Bronchial epithelial cell (primary cell): ENCODE data around the gene PCDHA9. TPM values are rescaled to one million over a fixed set of nuclear protein-coding genes. Genes with fewer than 3 reads are reported as not detected.

Source experiments
- DNase-seq: peaks from one replicate; pipeline ENCODE4 v3.0.0-alpha.2; 2010; ENCODE audit warnings: low read depth
- FAIRE-seq: peaks from 2 replicates; lab custom pipeline; 2011; peaks lifted over from hg19 to GRCh38; lab: Jason Lieb, UNC
- H3K27me3 ChIP-seq: 2 replicates; pipeline ENCODE4 v1.5.1; 2011; ENCODE audit warnings: low read length; ENCODE audit not compliant: control insufficient read depth, insufficient read depth
- H3K36me3 ChIP-seq: 2 replicates; pipeline ENCODE4 v1.5.1; 2011; ENCODE audit warnings: low read length; ENCODE audit not compliant: control insufficient read depth, insufficient read depth
- H3K4me3 ChIP-seq: 2 replicates; pipeline ENCODE4 v1.5.1; 2011; ENCODE audit warnings: mild to moderate bottlenecking, low read depth, low read length, control low read depth
- total RNA-seq: library from RNA; depleted of rRNA; stranded (reverse); fragments of >200 nt; gene quantifications from 2 replicates; pipeline ENCODE4 v1.2.1, GENCODE V29; 2014
- TF ChIP-seq, protein P1 (sequence below): IDR thresholded peaks from 2 replicates; pipeline ENCODE4 v1.5.1; 2011; ENCODE audit warnings: mild to moderate bottlenecking, moderate library complexity, low read length, control low read depth, inconsistent platforms; ENCODE audit not compliant: insufficient read depth, severe bottlenecking

The PCDHA9 gene
- total RNA-seq, 1 donor from 2014 or later, result under 0.01 TPM

DNA sequence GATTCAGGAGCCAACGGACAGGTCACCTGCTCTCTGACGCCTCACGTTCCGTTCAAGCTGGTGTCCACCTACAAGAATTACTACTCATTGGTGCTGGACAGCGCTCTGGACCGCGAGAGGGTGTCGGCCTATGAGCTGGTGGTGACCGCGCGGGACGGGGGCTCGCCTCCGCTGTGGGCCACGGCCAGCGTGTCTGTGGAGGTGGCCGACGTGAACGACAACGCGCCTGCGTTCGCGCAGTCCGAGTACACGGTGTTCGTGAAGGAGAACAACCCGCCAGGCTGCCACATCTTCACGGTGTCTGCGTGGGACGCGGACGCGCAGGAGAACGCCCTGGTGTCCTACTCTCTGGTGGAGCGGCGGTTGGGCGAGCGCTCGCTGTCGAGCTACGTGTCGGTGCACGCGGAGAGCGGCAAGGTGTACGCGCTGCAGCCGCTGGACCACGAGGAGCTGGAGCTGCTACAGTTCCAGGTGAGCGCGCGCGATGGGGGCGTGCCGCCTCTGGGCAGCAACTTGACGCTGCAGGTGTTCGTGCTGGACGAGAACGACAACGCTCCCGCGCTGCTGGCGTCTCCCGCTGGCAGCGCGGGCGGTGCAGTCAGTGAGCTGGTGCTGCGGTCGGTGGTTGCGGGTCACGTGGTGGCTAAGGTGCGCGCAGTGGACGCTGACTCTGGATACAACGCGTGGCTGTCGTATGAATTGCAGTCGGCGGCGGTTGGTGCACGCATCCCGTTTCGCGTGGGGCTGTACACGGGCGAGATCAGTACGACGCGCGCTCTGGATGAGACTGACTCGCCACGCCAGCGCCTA lies 9.2 kb downstream of the PCDHA9 start:
- Histone ChIP-seq H3K27me3 (no peaks in the 10 kb centered on the region), H3K4me3 (no peak overlapping the region), H3K36me3 (no peaks in the 10 kb centered on the region)
- TF ChIP-seq, protein P1, sequence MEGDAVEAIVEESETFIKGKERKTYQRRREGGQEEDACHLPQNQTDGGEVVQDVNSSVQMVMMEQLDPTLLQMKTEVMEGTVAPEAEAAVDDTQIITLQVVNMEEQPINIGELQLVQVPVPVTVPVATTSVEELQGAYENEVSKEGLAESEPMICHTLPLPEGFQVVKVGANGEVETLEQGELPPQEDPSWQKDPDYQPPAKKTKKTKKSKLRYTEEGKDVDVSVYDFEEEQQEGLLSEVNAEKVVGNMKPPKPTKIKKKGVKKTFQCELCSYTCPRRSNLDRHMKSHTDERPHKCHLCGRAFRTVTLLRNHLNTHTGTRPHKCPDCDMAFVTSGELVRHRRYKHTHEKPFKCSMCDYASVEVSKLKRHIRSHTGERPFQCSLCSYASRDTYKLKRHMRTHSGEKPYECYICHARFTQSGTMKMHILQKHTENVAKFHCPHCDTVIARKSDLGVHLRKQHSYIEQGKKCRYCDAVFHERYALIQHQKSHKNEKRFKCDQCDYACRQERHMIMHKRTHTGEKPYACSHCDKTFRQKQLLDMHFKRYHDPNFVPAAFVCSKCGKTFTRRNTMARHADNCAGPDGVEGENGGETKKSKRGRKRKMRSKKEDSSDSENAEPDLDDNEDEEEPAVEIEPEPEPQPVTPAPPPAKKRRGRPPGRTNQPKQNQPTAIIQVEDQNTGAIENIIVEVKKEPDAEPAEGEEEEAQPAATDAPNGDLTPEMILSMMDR, result no peak
- FAIRE-seq (no peak), DNase-seq (no peak)

DNA sequence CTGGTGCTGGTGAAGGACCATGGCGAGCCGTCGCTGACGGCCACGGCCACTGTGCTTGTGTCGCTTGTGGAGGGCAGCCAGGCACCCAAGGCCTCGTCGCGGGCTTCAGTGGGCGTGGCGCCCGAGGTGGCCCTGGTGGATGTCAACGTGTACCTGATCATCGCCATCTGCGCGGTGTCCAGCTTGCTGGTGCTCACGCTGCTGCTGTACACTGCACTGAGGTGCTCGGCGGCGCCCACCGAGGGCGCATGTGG lies 9.7 kb downstream of the PCDHA9 start:
- FAIRE-seq (no peak), DNase-seq (no peak)
- no peaks in the 10 kb centered on the region for H3K27me3 ChIP-seq
- TF ChIP-seq, protein P1, result no peak
- no peaks in the 10 kb centered on the region for H3K36me3 ChIP-seq
- no peak overlapping the region for H3K4me3 ChIP-seq

DNA sequence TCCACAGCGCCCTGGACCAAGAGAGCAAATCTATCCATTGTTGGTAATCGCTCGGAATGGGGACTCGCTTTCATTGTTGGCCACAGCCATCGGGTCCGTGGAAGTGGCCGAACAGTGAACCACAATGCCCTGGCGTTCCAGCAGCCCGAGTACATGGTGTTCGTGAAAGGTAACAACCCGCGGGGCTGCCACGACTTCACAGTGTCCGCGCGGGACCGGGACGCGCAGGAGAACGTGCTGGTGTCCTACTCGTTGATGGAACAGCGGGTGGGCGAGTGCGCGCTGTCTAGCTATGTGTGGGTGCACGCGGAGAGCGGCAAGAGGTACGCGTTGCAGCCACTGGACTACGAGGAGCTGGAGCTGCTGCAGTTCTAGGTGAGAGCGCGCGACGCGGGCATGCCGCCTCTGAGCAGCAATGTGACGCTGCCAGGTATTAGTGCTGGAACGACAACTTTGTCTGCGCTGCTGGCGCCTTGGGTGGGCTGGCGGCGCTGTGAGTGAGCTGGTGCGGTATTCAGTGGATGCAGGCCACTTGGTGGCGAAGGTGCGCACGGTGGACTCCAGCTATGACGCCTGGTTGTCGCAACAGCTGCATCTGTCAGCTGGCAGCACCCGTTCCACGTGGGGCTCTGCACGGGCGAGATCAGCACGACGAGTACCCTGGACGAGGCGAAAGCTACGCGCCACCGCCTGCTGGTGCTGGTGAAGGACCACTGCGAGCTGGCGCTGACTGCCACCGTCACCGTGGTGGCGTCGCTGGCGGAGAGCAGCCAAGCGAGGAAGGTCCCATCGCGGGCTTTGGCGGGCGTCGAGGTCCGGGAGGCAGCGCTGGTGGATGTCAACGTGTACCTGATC lies 14.5 kb downstream of the PCDHA9 start:
- no peak for DNase-seq
- TF ChIP-seq, protein P1, result no peak
- Histone ChIP-seq H3K36me3 (no peaks in the 10 kb centered on the region), H3K27me3 (no peaks in the 10 kb centered on the region), H3K4me3 (no peak overlapping the region)
- FAIRE-seq, result no peak

DNA sequence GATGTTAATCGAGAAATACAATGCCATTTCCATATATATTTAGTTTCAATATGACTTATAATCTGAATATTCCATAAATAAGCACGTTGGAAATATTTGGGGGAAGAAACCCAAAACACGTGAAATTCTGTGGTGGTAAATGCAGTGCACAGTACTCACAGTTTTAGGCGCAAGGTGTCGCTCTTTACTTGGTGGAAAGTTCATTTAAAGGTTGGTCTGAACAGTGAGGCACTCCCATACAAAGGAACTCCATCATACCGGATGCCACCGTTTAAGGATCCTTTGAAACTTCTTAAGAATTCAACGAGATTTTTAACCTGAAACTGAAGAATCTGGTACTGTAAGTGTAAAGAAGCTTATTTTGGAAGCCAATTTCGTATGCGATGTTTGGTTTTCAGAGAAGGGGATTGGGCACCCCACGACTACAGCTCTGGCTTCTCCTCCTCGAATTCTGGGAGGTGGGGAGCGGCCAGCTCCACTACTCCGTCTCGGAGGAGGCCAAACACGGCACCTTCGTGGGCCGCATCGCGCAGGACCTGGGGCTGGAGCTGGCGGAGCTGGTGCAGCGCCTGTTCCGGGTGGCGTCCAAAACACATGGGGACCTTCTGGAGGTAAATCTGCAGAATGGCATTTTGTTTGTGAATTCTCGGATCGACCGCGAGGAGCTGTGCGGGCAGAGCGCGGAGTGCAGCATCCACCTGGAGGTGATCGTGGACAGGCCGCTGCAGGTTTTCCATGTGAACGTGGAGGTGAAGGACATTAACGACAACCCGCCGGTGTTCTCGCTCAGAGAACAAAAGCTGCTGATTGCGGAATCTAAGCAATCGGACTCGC lies 20.8 kb downstream of the PCDHA9 start, which contains the start of gene PCDHA11:
Gene PCDHA11 (plus strand): TSS at position 237 of the 834 bp plus-strand sequence. CDS start 147 bp downstream, at position 384.
- no peaks in the 10 kb centered on the region for H3K27me3 ChIP-seq
- DNase-seq, result peak; percentile 29
- no peaks in the 10 kb centered on the region for H3K36me3 ChIP-seq
- TF ChIP-seq, protein P1, result peak; percentile 36
- no peak within 1 kb of the TSS for H3K4me3 ChIP-seq
- no peak for FAIRE-seq

DNA sequence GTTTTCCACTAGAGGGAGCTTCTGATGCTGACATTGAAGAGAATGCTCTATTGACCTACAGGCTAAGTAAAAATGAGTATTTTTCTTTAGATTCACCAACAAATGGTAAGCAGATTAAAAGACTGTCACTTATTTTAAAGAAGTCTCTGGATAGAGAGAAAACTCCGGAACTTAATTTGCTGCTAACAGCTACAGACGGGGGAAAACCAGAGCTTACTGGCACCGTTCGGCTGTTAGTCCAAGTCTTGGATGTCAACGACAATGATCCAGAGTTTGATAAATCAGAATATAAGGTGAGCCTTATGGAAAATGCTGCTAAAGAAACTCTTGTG lies 21.3 kb downstream of the PCDHA9 start:
- Histone ChIP-seq H3K4me3 (no peak overlapping the region), H3K36me3 (no peaks in the 10 kb centered on the region), H3K27me3 (no peaks in the 10 kb centered on the region)
- peak; percentile 18 for DNase-seq
- FAIRE-seq, result no peak
- TF ChIP-seq, protein P1, result no peak
